Fibroblast of pulmonary artery (primary cell): ENCODE results near the gene NEMP1.

Experiments
- DNase-seq: peaks from one replicate; pipeline ENCODE4 v3.0.0-alpha.2; 2010; ENCODE audit warnings: low read depth
- H3K4me3 ChIP-seq: replicated peaks from 2 replicates; pipeline ENCODE4 v1.5.1; 2011; ENCODE audit warnings: low read depth, mild to moderate bottlenecking, control low read depth, low read length, moderate library complexity
- TF ChIP-seq, protein P1 (sequence below): IDR thresholded peaks from 2 replicates; pipeline ENCODE4 v1.5.1; 2011; ENCODE audit warnings: mild to moderate bottlenecking, control low read depth, low read length, inconsistent platforms; ENCODE audit errors: missing control alignments

NEMP1 gene

GRCh38 chr12:57051011-57051410, 27.6 kb downstream of the NEMP1 start:
- H3K4me3 ChIP-seq: no peak overlapping the region
- no peak for DNase-seq
- TF ChIP-seq, protein P1, sequence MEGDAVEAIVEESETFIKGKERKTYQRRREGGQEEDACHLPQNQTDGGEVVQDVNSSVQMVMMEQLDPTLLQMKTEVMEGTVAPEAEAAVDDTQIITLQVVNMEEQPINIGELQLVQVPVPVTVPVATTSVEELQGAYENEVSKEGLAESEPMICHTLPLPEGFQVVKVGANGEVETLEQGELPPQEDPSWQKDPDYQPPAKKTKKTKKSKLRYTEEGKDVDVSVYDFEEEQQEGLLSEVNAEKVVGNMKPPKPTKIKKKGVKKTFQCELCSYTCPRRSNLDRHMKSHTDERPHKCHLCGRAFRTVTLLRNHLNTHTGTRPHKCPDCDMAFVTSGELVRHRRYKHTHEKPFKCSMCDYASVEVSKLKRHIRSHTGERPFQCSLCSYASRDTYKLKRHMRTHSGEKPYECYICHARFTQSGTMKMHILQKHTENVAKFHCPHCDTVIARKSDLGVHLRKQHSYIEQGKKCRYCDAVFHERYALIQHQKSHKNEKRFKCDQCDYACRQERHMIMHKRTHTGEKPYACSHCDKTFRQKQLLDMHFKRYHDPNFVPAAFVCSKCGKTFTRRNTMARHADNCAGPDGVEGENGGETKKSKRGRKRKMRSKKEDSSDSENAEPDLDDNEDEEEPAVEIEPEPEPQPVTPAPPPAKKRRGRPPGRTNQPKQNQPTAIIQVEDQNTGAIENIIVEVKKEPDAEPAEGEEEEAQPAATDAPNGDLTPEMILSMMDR: no peak

DNA sequence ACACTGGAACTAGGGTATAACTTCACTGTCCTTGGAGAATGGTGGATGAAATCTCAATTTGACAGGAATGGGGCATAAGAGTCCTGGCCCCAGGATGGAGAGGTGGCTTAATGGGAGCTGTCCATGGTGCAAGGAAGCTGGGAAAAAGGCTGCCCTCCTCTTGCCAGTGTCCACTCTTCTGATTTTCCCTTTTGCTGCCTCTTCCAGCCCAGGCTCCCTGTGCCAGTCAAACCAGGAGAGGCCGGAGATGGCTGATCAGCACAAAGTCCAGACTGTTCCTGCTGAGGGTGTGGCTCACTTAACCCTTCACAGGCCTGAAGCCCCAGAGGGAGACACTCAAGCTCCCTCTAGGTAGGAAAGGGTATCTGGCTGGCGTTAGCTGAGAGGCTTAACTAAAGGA, 28.7 kb downstream of the NEMP1 start, which contains the start of gene MYO1A:
Gene MYO1A (minus strand): TSS at position 240 of the 400 bp plus-strand sequence. CDS start 1,806 bp downstream, outside the sequence.
- H3K4me3 ChIP-seq: no peak within 1 kb of the TSS
- peak; percentile 13 for DNase-seq
- TF ChIP-seq, protein P1: no peak

DNA sequence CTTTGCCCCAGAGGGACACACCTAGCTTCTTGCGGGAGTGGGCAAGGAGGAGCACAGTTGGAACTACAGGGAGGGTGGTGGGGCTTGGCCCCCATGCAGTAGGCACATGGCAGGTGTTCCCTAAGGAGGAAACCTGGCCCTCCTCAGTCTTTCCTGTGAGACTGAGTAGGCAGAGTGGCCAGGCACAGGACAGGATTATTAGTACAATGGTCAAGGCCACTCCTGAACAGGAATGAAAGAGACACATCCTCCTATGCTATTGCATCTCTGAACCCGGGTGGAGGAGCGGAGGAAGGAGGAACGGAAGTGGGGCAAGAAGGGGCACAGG, 29.5 kb downstream of the NEMP1 start:
- no peak for DNase-seq
- no peak overlapping the region for H3K4me3 ChIP-seq
- TF ChIP-seq, protein P1: no peak

DNA sequence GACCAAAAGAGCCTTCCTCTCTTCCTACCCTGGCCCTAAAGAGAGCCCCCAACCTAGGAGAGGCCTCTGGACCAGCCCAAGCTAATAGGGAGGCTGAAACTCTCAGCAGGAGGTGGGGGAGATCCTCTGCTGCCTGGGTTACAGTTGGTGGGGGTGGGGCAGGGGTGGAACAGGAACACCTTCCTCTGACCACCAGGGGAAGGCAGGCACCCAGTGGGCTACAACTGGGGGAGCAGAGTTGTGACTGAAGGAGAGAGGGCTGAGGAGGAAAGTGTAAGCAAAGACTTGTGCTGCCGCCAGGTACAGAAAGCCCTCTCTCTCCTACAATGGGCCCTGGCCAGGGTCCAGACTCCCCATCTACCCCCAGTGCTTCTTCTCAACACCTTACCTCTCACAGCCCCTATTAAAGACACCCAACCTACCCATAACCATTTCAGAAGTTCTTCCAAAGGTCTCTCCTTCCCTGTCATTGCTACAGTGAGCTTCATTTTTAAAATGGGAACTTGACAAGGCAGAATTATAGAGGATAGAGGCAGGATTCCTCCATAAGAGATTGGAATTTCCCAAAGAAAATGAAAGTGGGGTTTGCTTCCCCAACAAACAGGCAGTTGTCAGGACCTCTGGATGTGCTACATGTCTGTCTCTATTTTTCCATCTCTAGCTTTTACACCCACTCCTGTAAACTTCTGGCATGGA, 30.0 kb downstream of the NEMP1 start:
- no peak for DNase-seq
- H3K4me3 ChIP-seq: no peak overlapping the region
- TF ChIP-seq, protein P1: no peak

GRCh38 chr12:57047981-57048380, 30.6 kb downstream of the NEMP1 start:
- H3K4me3 ChIP-seq: no peak overlapping the region
- TF ChIP-seq, protein P1: no peak
- DNase-seq: no peak

GRCh38 chr12:57046947-57047890, 31.4 kb downstream of the NEMP1 start:
- TF ChIP-seq, protein P1: no peak
- DNase-seq: no peak
- no peak overlapping the region for H3K4me3 ChIP-seq
